ENCODE measurements around the gene SPRYD7.

Gene SPRYD7

DNA sequence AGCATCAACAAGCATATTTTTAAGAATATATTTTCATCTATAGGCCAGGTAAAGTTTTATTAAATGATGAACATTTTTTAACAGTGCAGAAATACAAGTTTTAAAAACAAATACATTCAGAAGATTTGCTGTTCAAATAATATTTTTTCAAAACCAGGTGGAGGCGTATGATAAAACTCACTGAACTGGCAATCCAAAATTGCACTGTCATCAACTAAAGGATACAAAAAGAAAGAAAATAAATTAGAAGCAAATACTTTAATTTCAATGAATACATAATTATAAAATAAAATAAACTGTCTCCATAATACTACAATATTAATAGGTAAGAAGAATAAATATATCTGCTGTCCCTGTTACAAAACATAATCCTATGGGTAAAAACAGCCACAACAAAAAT, 21.2 kb downstream of the SPRYD7 start:
- no peaks in the 10 kb centered on the region for H3K79me2 ChIP-seq (ENCODE audit: insufficient read depth, low read depth)
- no peaks in the 10 kb centered on the region for H3K27me3 ChIP-seq (ENCODE audit: insufficient read depth, low read depth)
- H3K9ac ChIP-seq = no peak overlapping the region
- no peaks in the 10 kb centered on the region for H3K4me1 ChIP-seq (ENCODE audit: low read depth, poor library complexity, severe bottlenecking)
- H3K27ac ChIP-seq = no peak overlapping the region
- H2AFZ ChIP-seq (ENCODE audit: low read depth) = no peak overlapping the region
- H3K4me3 ChIP-seq (IDR thresholded peaks at IDR 0.05; ENCODE audit: insufficient read depth, low read depth, low read length) = no peak overlapping the region
- H3K36me3 ChIP-seq (ENCODE audit: insufficient read depth) = no peaks in the 10 kb centered on the region
- no peaks in the 10 kb centered on the region for H4K20me1 ChIP-seq (ENCODE audit: insufficient read depth)
- TF ChIP-seq, protein P1, sequence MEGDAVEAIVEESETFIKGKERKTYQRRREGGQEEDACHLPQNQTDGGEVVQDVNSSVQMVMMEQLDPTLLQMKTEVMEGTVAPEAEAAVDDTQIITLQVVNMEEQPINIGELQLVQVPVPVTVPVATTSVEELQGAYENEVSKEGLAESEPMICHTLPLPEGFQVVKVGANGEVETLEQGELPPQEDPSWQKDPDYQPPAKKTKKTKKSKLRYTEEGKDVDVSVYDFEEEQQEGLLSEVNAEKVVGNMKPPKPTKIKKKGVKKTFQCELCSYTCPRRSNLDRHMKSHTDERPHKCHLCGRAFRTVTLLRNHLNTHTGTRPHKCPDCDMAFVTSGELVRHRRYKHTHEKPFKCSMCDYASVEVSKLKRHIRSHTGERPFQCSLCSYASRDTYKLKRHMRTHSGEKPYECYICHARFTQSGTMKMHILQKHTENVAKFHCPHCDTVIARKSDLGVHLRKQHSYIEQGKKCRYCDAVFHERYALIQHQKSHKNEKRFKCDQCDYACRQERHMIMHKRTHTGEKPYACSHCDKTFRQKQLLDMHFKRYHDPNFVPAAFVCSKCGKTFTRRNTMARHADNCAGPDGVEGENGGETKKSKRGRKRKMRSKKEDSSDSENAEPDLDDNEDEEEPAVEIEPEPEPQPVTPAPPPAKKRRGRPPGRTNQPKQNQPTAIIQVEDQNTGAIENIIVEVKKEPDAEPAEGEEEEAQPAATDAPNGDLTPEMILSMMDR (conservative IDR thresholded peaks at IDR 0.05; ENCODE audit: low read depth, low read length) = no peak
- H3K4me2 ChIP-seq = no peak overlapping the region

DNA sequence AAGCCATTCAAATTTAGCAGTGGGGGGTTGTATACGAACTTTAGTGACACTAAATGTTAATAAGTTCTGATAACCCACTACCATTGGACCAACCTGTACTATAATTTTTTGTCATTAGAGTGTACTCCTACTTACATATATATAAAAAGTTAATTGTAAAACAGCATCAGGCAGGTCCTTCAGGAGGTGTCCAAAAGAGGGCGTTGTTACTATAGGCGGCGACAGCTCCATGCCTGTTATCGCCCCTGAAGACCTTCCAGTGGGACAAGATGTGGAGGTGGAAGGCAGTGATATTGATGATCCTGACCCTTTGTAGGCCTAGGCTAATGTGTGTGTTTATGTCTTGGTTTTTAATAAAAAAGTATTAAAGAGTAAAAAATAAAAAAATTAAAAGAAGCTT, 27.5 kb downstream of the SPRYD7 start:
- no peak overlapping the region for H3K9ac ChIP-seq
- no peak overlapping the region for H2AFZ ChIP-seq (ENCODE audit: low read depth)
- H3K27me3 ChIP-seq (ENCODE audit: insufficient read depth, low read depth) = no peaks in the 10 kb centered on the region
- H3K4me1 ChIP-seq (ENCODE audit: low read depth, poor library complexity, severe bottlenecking) = no peaks in the 10 kb centered on the region
- H3K4me3 ChIP-seq (IDR thresholded peaks at IDR 0.05; ENCODE audit: insufficient read depth, low read depth, low read length) = no peak overlapping the region
- no peak overlapping the region for H3K4me2 ChIP-seq
- TF ChIP-seq, protein P1 (conservative IDR thresholded peaks at IDR 0.05; ENCODE audit: low read depth, low read length) = no peak
- no peak overlapping the region for H3K27ac ChIP-seq
- no peaks in the 10 kb centered on the region for H3K79me2 ChIP-seq (ENCODE audit: insufficient read depth, low read depth)
- no peaks in the 10 kb centered on the region for H4K20me1 ChIP-seq (ENCODE audit: insufficient read depth)
- no peaks in the 10 kb centered on the region for H3K36me3 ChIP-seq (ENCODE audit: insufficient read depth)

DNA sequence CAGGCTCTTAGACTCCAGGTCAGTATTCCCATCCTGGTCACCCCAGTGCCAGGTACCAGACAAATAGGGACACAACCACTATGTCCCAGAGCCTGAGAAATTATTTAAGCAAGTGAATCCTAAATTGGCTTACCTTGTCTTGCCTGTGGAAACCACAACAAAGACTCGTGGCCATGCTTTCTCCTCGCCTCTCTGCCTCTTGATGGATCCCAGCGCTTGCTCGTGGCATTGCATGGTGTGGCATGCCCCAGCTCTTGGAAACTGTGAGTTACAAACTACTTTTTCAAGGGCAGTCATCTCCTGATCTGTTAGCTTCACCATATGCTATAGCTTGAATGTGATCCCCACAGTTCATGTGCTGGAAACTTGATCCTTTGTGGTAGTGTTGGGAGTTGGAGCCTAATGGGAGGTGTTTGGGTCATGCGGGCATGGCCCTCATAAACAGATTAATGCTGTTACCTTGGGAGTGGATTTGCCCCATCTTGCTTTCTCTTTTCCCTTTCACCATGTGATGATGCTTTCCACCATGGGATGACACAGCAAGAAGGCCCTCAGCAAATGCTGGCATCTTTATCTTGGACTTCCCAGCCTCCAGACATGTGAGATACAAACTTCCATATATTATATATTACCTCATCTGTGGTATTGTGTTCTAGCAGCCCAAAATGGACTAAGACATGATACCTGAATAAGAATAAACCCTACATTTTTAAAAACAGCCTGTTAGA, 31.2 kb downstream of the SPRYD7 start:
- H3K27me3 ChIP-seq (ENCODE audit: insufficient read depth, low read depth) = no peaks in the 10 kb centered on the region
- H3K4me1 ChIP-seq (ENCODE audit: low read depth, poor library complexity, severe bottlenecking) = no peaks in the 10 kb centered on the region
- H2AFZ ChIP-seq (ENCODE audit: low read depth) = no peak overlapping the region
- no peak overlapping the region for H3K4me2 ChIP-seq
- TF ChIP-seq, protein P1 (conservative IDR thresholded peaks at IDR 0.05; ENCODE audit: low read depth, low read length) = no peak
- H3K36me3 ChIP-seq (ENCODE audit: insufficient read depth) = no peaks in the 10 kb centered on the region
- no peak overlapping the region for H3K9ac ChIP-seq
- H3K4me3 ChIP-seq (IDR thresholded peaks at IDR 0.05; ENCODE audit: insufficient read depth, low read depth, low read length) = no peak overlapping the region
- H3K27ac ChIP-seq = no peak overlapping the region
- no peaks in the 10 kb centered on the region for H4K20me1 ChIP-seq (ENCODE audit: insufficient read depth)
- H3K79me2 ChIP-seq (ENCODE audit: insufficient read depth, low read depth) = no peaks in the 10 kb centered on the region

DNA sequence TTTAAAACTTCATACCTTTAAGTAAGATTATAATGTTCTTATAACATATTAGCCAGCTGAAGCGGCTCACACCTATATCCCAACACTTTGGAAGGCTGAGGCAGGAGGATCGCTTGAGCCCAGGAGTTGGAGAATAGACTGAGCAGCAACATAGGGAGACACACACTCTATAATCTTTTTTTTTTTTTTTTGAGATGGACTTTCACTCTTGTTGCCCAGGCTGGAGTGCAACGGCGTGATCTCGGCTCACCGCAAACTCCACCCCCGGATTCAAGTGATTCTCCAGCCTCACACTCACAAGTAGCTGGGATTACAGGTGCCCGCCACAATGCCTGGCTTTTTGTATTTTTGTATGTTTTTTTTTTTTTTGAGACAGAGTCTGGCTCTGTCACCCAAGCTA, 37.3 kb downstream of the SPRYD7 start:
- Histone ChIP-seq H4K20me1 (ENCODE audit: insufficient read depth) (no peaks in the 10 kb centered on the region), H3K4me2 (no peak overlapping the region), H2AFZ (ENCODE audit: low read depth) (no peak overlapping the region), H3K79me2 (ENCODE audit: insufficient read depth, low read depth) (no peaks in the 10 kb centered on the region), H3K36me3 (ENCODE audit: insufficient read depth) (no peaks in the 10 kb centered on the region), H3K4me3 (IDR thresholded peaks at IDR 0.05; ENCODE audit: insufficient read depth, low read depth, low read length) (no peak overlapping the region), H3K4me1 (ENCODE audit: low read depth, poor library complexity, severe bottlenecking) (no peaks in the 10 kb centered on the region), H3K27ac (no peak overlapping the region), H3K27me3 (ENCODE audit: insufficient read depth, low read depth) (no peaks in the 10 kb centered on the region), H3K9ac (no peak overlapping the region)
- TF ChIP-seq, protein P1 (conservative IDR thresholded peaks at IDR 0.05; ENCODE audit: low read depth, low read length) = no peak

Measured in KMS-11 (cell line).